SKM-1 treated with dmso at 0.1 percent for 144 hours (cell line): Measurements from ENCODE around the gene GGT5.
"Not testable (repeated sequence)": the region's sequence is repeated elsewhere in the genome, so short reads cannot be mapped to it uniquely, and the experiment has no call there.

Experiments used
- DNase-seq: peaks from one replicate; lab custom pipeline; 2025; ENCODE audit not compliant: unreplicated experiment; lab: John Stamatoyannopoulos, UW

GGT5 gene

GRCh38 chr22:24207264-24208011, 37.4 kb downstream of the GGT5 start:
- DNase-seq, result no peak

GRCh38 chr22:24206460-24207263, 38.2 kb downstream of the GGT5 start:
- DNase-seq, result peak; percentile 48

- DNase-seq, result peak; percentile 21
Observed at GRCh38 chr22:24205438-24206195, 39.3 kb downstream of the GGT5 start.

GRCh38 chr22:24203856-24204255, 41.0 kb downstream of the GGT5 start:
- DNase-seq, result not testable (repeated sequence)

- no peak for DNase-seq
Observed at GRCh38 chr22:24201681-24202614, 42.9 kb downstream of the GGT5 start.

- DNase-seq, result no peak
Observed at GRCh38 chr22:24200619-24201212, 44.2 kb downstream of the GGT5 start.

GRCh38 chr22:24198682-24199052, 46.2 kb downstream of the GGT5 start:
- DNase-seq, result no peak

- DNase-seq, result no peak
Observed at GRCh38 chr22:24191893-24192292, 53.0 kb downstream of the GGT5 start.

GRCh38 chr22:24191381-24191841, 53.5 kb downstream of the GGT5 start:
- DNase-seq, result no peak

- no peak for DNase-seq
Observed at GRCh38 chr22:24190596-24191208, 54.2 kb downstream of the GGT5 start.

GRCh38 chr22:24190159-24190540, 54.7 kb downstream of the GGT5 start:
- no peak for DNase-seq

GRCh38 chr22:24189249-24190158, 55.4 kb downstream of the GGT5 start:
- DNase-seq, result peak; percentile 63

GRCh38 chr22:24188705-24189248, 56.1 kb downstream of the GGT5 start:
- no peak for DNase-seq

GRCh38 chr22:24187731-24188644, 56.9 kb downstream of the GGT5 start:
- no peak for DNase-seq

GRCh38 chr22:24186892-24187670, 57.8 kb downstream of the GGT5 start:
- no peak for DNase-seq

- DNase-seq, result no peak
Observed at GRCh38 chr22:24186352-24186740, 58.5 kb downstream of the GGT5 start.
